ENCODE data around the gene PSMD2.
A peak's percentile ranks its signal among the peaks of the same experiment; 100 is the strongest.
"Not testable (repeated sequence)": the region's sequence is repeated elsewhere in the genome, so short reads cannot be mapped to it uniquely, and the experiment has no call there.

The PSMD2 gene

GRCh38 chr3:184339451-184340135 is 40.6 kb downstream of the PSMD2 start:
- not testable (repeated sequence) for DNase-seq (ENCODE audit: low read depth)

GRCh38 chr3:184341925-184342324 is 42.9 kb downstream of the PSMD2 start:
- DNase-seq (ENCODE audit: low read depth), result no peak

- no peak for DNase-seq (ENCODE audit: low read depth)
Measured at GRCh38 chr3:184343200-184343876, 44.3 kb downstream of the PSMD2 start.

- DNase-seq (ENCODE audit: low read depth), result no peak
Measured at GRCh38 chr3:184344579-184345316, 45.7 kb downstream of the PSMD2 start.

- DNase-seq (ENCODE audit: low read depth), result peak; percentile 60
Measured at GRCh38 chr3:184345317-184346144, 46.5 kb downstream of the PSMD2 start.

GRCh38 chr3:184346480-184347190 is 47.6 kb downstream of the PSMD2 start:
- no peak for DNase-seq (ENCODE audit: low read depth)

GRCh38 chr3:184347321-184348056 is 48.4 kb downstream of the PSMD2 start:
- no peak for DNase-seq (ENCODE audit: low read depth)

- no peak for DNase-seq (ENCODE audit: low read depth)
Measured at GRCh38 chr3:184348057-184348382, 49.0 kb downstream of the PSMD2 start.

GRCh38 chr3:184349563-184350470 is 50.8 kb downstream of the PSMD2 start:
- DNase-seq (ENCODE audit: low read depth), result no peak

- DNase-seq (ENCODE audit: low read depth), result no peak
Measured at GRCh38 chr3:184350618-184351017, 51.6 kb downstream of the PSMD2 start.

GRCh38 chr3:184351511-184352148 is 52.6 kb downstream of the PSMD2 start:
- DNase-seq (ENCODE audit: low read depth), result no peak

- DNase-seq (ENCODE audit: low read depth), result no peak
Measured at GRCh38 chr3:184352149-184352785, 53.2 kb downstream of the PSMD2 start.

- no peak for DNase-seq (ENCODE audit: low read depth)
Measured at GRCh38 chr3:184352897-184353545, 54.0 kb downstream of the PSMD2 start.

GRCh38 chr3:184353546-184353941 is 54.5 kb downstream of the PSMD2 start:
- no peak for DNase-seq (ENCODE audit: low read depth)

GRCh38 chr3:184354121-184354728 is 55.2 kb downstream of the PSMD2 start:
- DNase-seq (ENCODE audit: low read depth), result no peak

- no peak for DNase-seq (ENCODE audit: low read depth)
Measured at GRCh38 chr3:184354754-184355153, 55.7 kb downstream of the PSMD2 start.

GRCh38 chr3:184355261-184356040 is 56.4 kb downstream of the PSMD2 start:
- no peak for DNase-seq (ENCODE audit: low read depth)
